CD4-positive, alpha-beta T cell (primary cell): Measurements from ENCODE around the gene ELMO1. TPM values are rescaled to one million over a fixed set of nuclear protein-coding genes. Genes with fewer than 3 reads are reported as not detected.
A peak's percentile ranks its signal among the peaks of the same experiment; 100 is the strongest.

ENCODE experiments used
- ATAC-seq: fragments of 200-7000 bp; cut with Tn5 transposase; one replicate; pipeline ENCODE4 v1.10.0; 2022; ENCODE audit warnings: mild to moderate bottlenecking; ENCODE audit not compliant: poor library complexity
- CTCF ChIA-PET: fragments of 350-600 bp; sonication (Branson Sonifier 250); formaldehyde crosslinking; loops from one replicate; lab custom pipeline; 2021; ENCODE audit warnings: antibody characterized with exemption, inconsistent platforms; lab: Charles Lee
- POLR2A ChIA-PET: fragments of 350-600 bp; sonication (Branson Sonifier 250); formaldehyde crosslinking; loops from one replicate; lab custom pipeline; 2021; ENCODE audit warnings: antibody characterized with exemption, inconsistent platforms; lab: Charles Lee
- DNase-seq, 14 experiments: peaks; one replicate each; pipeline ENCODE4 v3.0.0-alpha.2; 2013 to 2020; ENCODE audit warnings: mixed read lengths in 2 of 14
- H3K27ac ChIP-seq, 2 donors: one replicate each; pipeline versions ENCODE4 v1.5.1 to v1.7.0; 2013; ENCODE audit warnings: low read length in 2 of 2, low read depth in 1 of 2, mild to moderate bottlenecking in 1 of 2
- H3K27me3 ChIP-seq, 2 experiments: 1 replicate in 1 of 2; 2 replicates in 1 of 2; pipeline versions ENCODE4 v1.6.1 to v1.7.0; 2013; ENCODE audit warnings: low read length in 2 of 2, control low read depth in 1 of 2, mild to moderate bottlenecking in 1 of 2, moderate library complexity in 1 of 2; ENCODE audit not compliant: insufficient read depth in 2 of 2, control insufficient read depth in 1 of 2
- H3K36me3 ChIP-seq: one replicate; pipeline ENCODE4 v1.6.1; 2013; ENCODE audit warnings: low read length, control low read depth; ENCODE audit not compliant: insufficient read depth
- H3K4me1 ChIP-seq: one replicate; pipeline ENCODE4 v1.6.1; 2013; ENCODE audit warnings: low read length, control low read depth; ENCODE audit not compliant: insufficient read depth
- H3K4me3 ChIP-seq: one replicate; pipeline ENCODE4 v1.5.1; 2013; ENCODE audit warnings: mild to moderate bottlenecking, low read length, moderate library complexity
- H3K9me3 ChIP-seq, 2 experiments: 1 replicate in 1 of 2; 2 replicates in 1 of 2; pipeline versions ENCODE4 v1.6.1 to v1.7.0; 2013; ENCODE audit warnings: low read length in 2 of 2, mild to moderate bottlenecking in 2 of 2, control low read depth in 1 of 2, moderate library complexity in 1 of 2; ENCODE audit not compliant: control insufficient read depth in 1 of 2, insufficient read depth in 1 of 2
- H3K27ac Mint-ChIP-seq: one replicate; pipeline ENCODE4 v1.8.0; 2020; ENCODE audit warnings: mixed read lengths
- H3K27me3 Mint-ChIP-seq: one replicate; pipeline ENCODE4 v1.8.0; 2021; ENCODE audit warnings: mixed read lengths
- H3K36me3 Mint-ChIP-seq: one replicate; pipeline ENCODE4 v1.8.0; 2021; ENCODE audit warnings: low read depth, mixed read lengths
- H3K4me1 Mint-ChIP-seq: one replicate; pipeline ENCODE4 v1.8.0; 2021; ENCODE audit warnings: low read depth, mixed read lengths
- H3K4me3 Mint-ChIP-seq: one replicate; pipeline ENCODE4 v1.8.0; 2020; ENCODE audit warnings: mild to moderate bottlenecking, mixed read lengths
- H3K9me3 Mint-ChIP-seq: one replicate; pipeline ENCODE4 v1.8.0; 2020; ENCODE audit warnings: mixed read lengths
- intact Hi-C, 2 experiments: fragments of 100-400 bp; cut with DNase I in 1 of 2; cut with micrococcal nuclease in 1 of 2; formaldehyde crosslinking; loops; one replicate each; pipeline versions ENCODE4 v1.15.1 to v1.9.0; 2023 to 2025; cut with DNase I, micrococcal nuclease
- total RNA-seq, 174 experiments: library from RNA in 2 of 174; stranded (reverse) in 2 of 174; gene quantifications; one replicate each; pipeline ENCODE4 v1.2.3 and lab custom pipeline; 2021 to 2026
- TF ChIP-seq, protein P1 (sequence below): fragments of 200-600 bp; IDR thresholded peaks from one replicate; pipeline ENCODE4 v1.8.0; 2022; ENCODE audit warnings: antibody characterized with exemption, mild to moderate bottlenecking

The ELMO1 gene
- total RNA-seq, 2 experiments from 2014 or later: 117 to 120 TPM

GRCh38 chr7:37323966-37324365 lies 124.7 kb downstream of the ELMO1 start:
- H3K4me1 ChIP-seq: peaks cover 4% of the 10 kb centered on the region
- no peak for DNase-seq
- no peak for ATAC-seq
- H3K27ac ChIP-seq: no peak overlapping the region
- Mint-ChIP-seq H3K9me3 (no peaks in the 10 kb centered on the region), H3K27me3 (no peaks in the 10 kb centered on the region), H3K27ac (peak overlapping the region; percentile 17), H3K4me3 (no peak overlapping the region), H3K4me1 (peaks cover 14% of the 10 kb centered on the region), H3K36me3 (peaks cover 56% of the 10 kb centered on the region)
- peaks cover 25% of the 10 kb centered on the region for H3K36me3 ChIP-seq
- H3K4me3 ChIP-seq: no peak overlapping the region
- TF ChIP-seq, protein P1, sequence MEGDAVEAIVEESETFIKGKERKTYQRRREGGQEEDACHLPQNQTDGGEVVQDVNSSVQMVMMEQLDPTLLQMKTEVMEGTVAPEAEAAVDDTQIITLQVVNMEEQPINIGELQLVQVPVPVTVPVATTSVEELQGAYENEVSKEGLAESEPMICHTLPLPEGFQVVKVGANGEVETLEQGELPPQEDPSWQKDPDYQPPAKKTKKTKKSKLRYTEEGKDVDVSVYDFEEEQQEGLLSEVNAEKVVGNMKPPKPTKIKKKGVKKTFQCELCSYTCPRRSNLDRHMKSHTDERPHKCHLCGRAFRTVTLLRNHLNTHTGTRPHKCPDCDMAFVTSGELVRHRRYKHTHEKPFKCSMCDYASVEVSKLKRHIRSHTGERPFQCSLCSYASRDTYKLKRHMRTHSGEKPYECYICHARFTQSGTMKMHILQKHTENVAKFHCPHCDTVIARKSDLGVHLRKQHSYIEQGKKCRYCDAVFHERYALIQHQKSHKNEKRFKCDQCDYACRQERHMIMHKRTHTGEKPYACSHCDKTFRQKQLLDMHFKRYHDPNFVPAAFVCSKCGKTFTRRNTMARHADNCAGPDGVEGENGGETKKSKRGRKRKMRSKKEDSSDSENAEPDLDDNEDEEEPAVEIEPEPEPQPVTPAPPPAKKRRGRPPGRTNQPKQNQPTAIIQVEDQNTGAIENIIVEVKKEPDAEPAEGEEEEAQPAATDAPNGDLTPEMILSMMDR: no peak
- no peaks in the 10 kb centered on the region for H3K9me3 ChIP-seq
- no peaks in the 10 kb centered on the region for H3K27me3 ChIP-seq
- intact Hi-C loops: no loop called here
- CTCF ChIA-PET: interaction anchor here (1.1 kb wide), 1 partner anchor 11 kb away, joined by 3 read pairs; no protein-coding TSS in a partner anchor
- POLR2A ChIA-PET: no interaction called here

DNA sequence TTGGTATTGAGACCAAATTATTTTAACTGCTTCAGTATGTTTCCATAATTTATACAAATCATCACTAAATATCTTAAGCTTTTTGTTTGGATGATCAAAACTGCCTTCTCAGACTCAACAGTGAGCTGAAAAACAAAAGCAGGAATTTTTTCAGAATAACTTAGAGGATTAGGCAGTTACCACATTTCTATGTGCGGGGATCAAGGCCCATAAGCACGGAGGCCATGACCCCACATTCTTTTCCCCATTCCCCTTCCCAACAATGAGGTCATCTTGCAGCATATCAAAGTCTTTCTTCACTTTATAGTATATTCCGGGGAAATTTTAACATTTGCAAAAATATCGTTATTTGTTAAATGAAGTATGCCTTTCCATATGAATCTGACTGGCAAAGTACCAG lies 125.8 kb downstream of the ELMO1 start:
- no peaks in the 10 kb centered on the region for H3K27me3 Mint-ChIP-seq
- H3K27ac Mint-ChIP-seq: no peak overlapping the region
- no peak overlapping the region for H3K4me3 Mint-ChIP-seq
- POLR2A ChIA-PET: interaction anchor here (1.4 kb wide), 1 partner anchor 11 kb away, joined by 3 read pairs; no protein-coding TSS in a partner anchor
- CTCF ChIA-PET: interaction anchor here (0.9 to 1.1 kb wide), 2 partner anchors 9 to 12 kb away, joined by 3 read pairs; no protein-coding TSS in a partner anchor
- intact Hi-C loops: no loop called here
- DNase-seq (no peak), ATAC-seq (no peak)
- H3K27me3 ChIP-seq: no peaks in the 10 kb centered on the region
- no peak overlapping the region for H3K27ac ChIP-seq
- no peaks in the 10 kb centered on the region for H3K9me3 ChIP-seq
- peaks cover 8% of the 10 kb centered on the region for H3K4me1 ChIP-seq
- H3K9me3 Mint-ChIP-seq: no peaks in the 10 kb centered on the region
- TF ChIP-seq, protein P1: no peak
- peaks cover 45% of the 10 kb centered on the region for H3K36me3 Mint-ChIP-seq
- peaks cover 22% of the 10 kb centered on the region for H3K36me3 ChIP-seq
- H3K4me3 ChIP-seq: no peak overlapping the region
- H3K4me1 Mint-ChIP-seq: peaks cover 5% of the 10 kb centered on the region

DNA sequence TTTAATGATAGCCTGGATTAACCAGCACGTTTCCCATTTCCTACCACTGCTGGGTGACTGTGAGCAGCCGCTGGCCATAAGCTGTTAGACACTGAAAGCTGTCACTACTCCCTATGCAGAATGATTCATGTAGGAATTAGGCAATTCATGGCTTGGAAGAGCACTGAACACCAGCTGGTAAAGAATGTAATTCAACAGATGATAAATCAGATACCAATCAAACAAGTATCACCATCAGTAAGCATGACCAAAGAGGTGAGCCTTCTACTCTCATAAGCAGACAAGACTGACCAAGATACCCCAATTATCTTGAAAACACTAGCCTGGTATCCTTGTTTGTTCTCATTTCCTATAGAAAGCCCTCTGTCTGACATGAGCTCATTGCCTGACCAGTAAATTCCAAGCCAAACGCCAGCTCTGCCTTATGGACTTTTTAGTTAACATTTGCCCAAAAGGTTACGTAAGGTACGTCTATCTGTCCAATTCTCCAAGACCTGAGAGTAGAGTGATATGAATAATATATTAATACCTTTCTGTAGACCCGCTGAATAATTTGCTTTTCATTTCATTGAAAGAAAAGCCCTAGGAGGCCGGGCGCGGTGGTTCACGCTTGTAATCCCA lies 127.7 kb downstream of the ELMO1 start:
- intact Hi-C loops: no loop called here
- H3K4me3 Mint-ChIP-seq: no peak overlapping the region

More for the DNA sequence above, 127.7 kb downstream of the ELMO1 start:
- Mint-ChIP-seq H3K9me3 (no peaks in the 10 kb centered on the region), H3K36me3 (peaks cover 40% of the 10 kb centered on the region), H3K27me3 (no peaks in the 10 kb centered on the region), H3K27ac (no peak overlapping the region), H3K4me1 (peaks cover 9% of the 10 kb centered on the region)
- no peak for ATAC-seq
- H3K36me3 ChIP-seq: peaks cover 21% of the 10 kb centered on the region
- ChIA-PET POLR2A (interaction anchor here (1.0 kb wide), 1 partner anchor 15 kb away, joined by 3 read pairs; no protein-coding TSS in a partner anchor), CTCF (interaction anchor here (1.0 to 1.2 kb wide), 2 partner anchors 22 to 128 kb away, joined by 3 to 5 read pairs; partner anchors contain the start of gene ELMO1)
- TF ChIP-seq, protein P1: no peak
- DNase-seq: no peak
- no peak overlapping the region for H3K4me3 ChIP-seq
- H3K27ac ChIP-seq: no peak overlapping the region
- no peaks in the 10 kb centered on the region for H3K27me3 ChIP-seq
- H3K9me3 ChIP-seq: no peaks in the 10 kb centered on the region
- peaks cover 14% of the 10 kb centered on the region for H3K4me1 ChIP-seq
